HepG2 (cell line): ENCODE measurements around the gene HAPLN2. TPM values are rescaled to one million over a fixed set of nuclear protein-coding genes. Genes with fewer than 3 reads are reported as not detected.

Experiments used
- ATM ChIP-seq: fragments of 450-650 bp; IDR thresholded peaks from 2 replicates; pipeline ENCODE4 v1.7.1; 2017; ENCODE audit warnings: mild to moderate bottlenecking, borderline replicate concordance
- BHLHE40 ChIP-seq: IDR thresholded peaks from 2 replicates; pipeline ENCODE4 v1.6.1; 2011; ENCODE audit warnings: low read length, improper control_type of control experiment
- CENPBD1 ChIP-seq: sonication (generic); formaldehyde crosslinking; IDR thresholded peaks from 2 replicates; pipeline ENCODE4 v1.8.0; 2022; ENCODE audit warnings: missing genetic modification reagents, low read depth, mild to moderate bottlenecking, borderline replicate concordance
- DNMT3B ChIP-seq: conservative IDR thresholded peaks from 2 replicates; pipeline ENCODE4 v1.6.1; 2016; ENCODE audit warnings: missing biosample characterization, control low read depth
- GZF1 ChIP-seq: sonication (generic); formaldehyde crosslinking; IDR thresholded peaks from 2 replicates; pipeline ENCODE4 v1.5.1; 2020; ENCODE audit warnings: mild to moderate bottlenecking, missing genetic modification reagents
- HMG20A ChIP-seq: IDR thresholded peaks from 2 replicates; pipeline ENCODE4 v1.6.1; 2016; ENCODE audit warnings: borderline replicate concordance
- PITX1 ChIP-seq: sonication (generic); formaldehyde crosslinking; IDR thresholded peaks from 2 replicates; pipeline ENCODE4 v1.5.1; 2020; ENCODE audit warnings: mild to moderate bottlenecking, missing genetic modification reagents
- POLR2AphosphoS2 ChIP-seq: IDR thresholded peaks from 2 replicates; pipeline ENCODE4 v1.6.1; 2011; ENCODE audit warnings: low read depth, low read length, improper control_type of control experiment
- TBP ChIP-seq: sonication (generic); formaldehyde crosslinking; IDR thresholded peaks from 2 replicates; pipeline ENCODE4 v1.5.0; 2020; ENCODE audit warnings: missing genetic modification reagents
- TOPORS ChIP-seq: sonication (generic); formaldehyde crosslinking; IDR thresholded peaks from 2 replicates; pipeline ENCODE4 v1.8.0; 2023; ENCODE audit warnings: mild to moderate bottlenecking, missing genetic modification reagents
- ZGPAT ChIP-seq: IDR thresholded peaks from 2 replicates; pipeline ENCODE4 v1.6.1; 2016; ENCODE audit warnings: mild to moderate bottlenecking
- ZNF18 ChIP-seq: sonication (generic); formaldehyde crosslinking; IDR thresholded peaks from 2 replicates; pipeline ENCODE4 v1.8.0; 2022; ENCODE audit warnings: mild to moderate bottlenecking, missing genetic modification reagents; ENCODE audit not compliant: insufficient replicate concordance
- ZNF264 ChIP-seq: sonication (generic); formaldehyde crosslinking; IDR thresholded peaks from 2 replicates; pipeline ENCODE4 v1.4.0; 2020; ENCODE audit warnings: missing genetic modification reagents
- ZNF335 ChIP-seq: sonication (generic); formaldehyde crosslinking; IDR thresholded peaks from 2 replicates; pipeline ENCODE4 v1.4.0; 2020; ENCODE audit warnings: missing genetic modification reagents
- ZNF350 ChIP-seq: sonication (generic); formaldehyde crosslinking; IDR thresholded peaks from 2 replicates; pipeline ENCODE4 v1.4.0; 2020; ENCODE audit warnings: mild to moderate bottlenecking, low read depth, missing genetic modification reagents, borderline replicate concordance
- ZNF44 ChIP-seq: sonication (generic); formaldehyde crosslinking; IDR thresholded peaks from 2 replicates; pipeline ENCODE4 v1.5.1; 2020; ENCODE audit warnings: mild to moderate bottlenecking, missing genetic modification reagents
- ZNF567 ChIP-seq: sonication (generic); formaldehyde crosslinking; IDR thresholded peaks from 2 replicates; pipeline ENCODE4 v1.8.1; 2023; ENCODE audit warnings: mild to moderate bottlenecking, missing genetic modification reagents, borderline replicate concordance
- ZNF720 ChIP-seq: sonication (generic); formaldehyde crosslinking; IDR thresholded peaks from 2 replicates; pipeline ENCODE4 v1.4.0; 2020; ENCODE audit warnings: missing genetic modification reagents
- ZSCAN22 ChIP-seq: sonication (generic); formaldehyde crosslinking; IDR thresholded peaks from 2 replicates; pipeline ENCODE4 v1.4.0; 2020; ENCODE audit warnings: mild to moderate bottlenecking, missing genetic modification reagents
- polyA plus RNA-seq, 8 experiments: library from polyadenylated mRNA; depleted of rRNA in 3 of 8; stranded (reverse) in 7 of 8; unstranded in 1 of 8; fragments of >200 nt; fragmentation: Illumina TruSeq in 4 of 8; extraction: Trizol in 4 of 8; gene quantifications; 2 replicates each; pipeline versions ENCODE4 v1.2.1 to v1.2.3, GENCODE V29; 2011 to 2016; ENCODE audit warnings: low read depth in 4 of 8, missing spikeins in 1 of 8, mixed read lengths in 1 of 8; ENCODE audit not compliant: insufficient read depth in 1 of 8
- total RNA-seq, 5 experiments: library from RNA; depleted of rRNA; stranded (reverse); fragments of >200 nt; fragmentation: Illumina TruSeq; extraction: Trizol; gene quantifications; 2 replicates each; pipeline ENCODE4 v1.2.3, GENCODE V29; 2016; ENCODE audit warnings: low read depth in 1 of 5
- TF ChIP-seq, protein P1 (sequence below): sonication (generic); formaldehyde crosslinking; IDR thresholded peaks from 2 replicates; pipeline ENCODE4 v1.4.0; 2020; ENCODE audit warnings: mild to moderate bottlenecking, missing genetic modification reagents, borderline replicate concordance
- TF ChIP-seq, protein P2 (sequence below): sonication (generic); formaldehyde crosslinking; IDR thresholded peaks from 2 replicates; pipeline ENCODE4 v1.8.0; 2022; ENCODE audit warnings: missing genetic modification reagents, mild to moderate bottlenecking, borderline replicate concordance

Gene HAPLN2
- total and polyA plus RNA-seq, 2 of the 13 experiments (the other 11 are each of a cell fraction or from before 2014, with no cell fraction given), result not detected

- 0 out of 2 replicates have a peak, but pooled peaks have one; percentile 47 for TF ChIP-seq DNMT3B (CRISPR knock-in tag)
- TF ChIP-seq, protein P1, sequence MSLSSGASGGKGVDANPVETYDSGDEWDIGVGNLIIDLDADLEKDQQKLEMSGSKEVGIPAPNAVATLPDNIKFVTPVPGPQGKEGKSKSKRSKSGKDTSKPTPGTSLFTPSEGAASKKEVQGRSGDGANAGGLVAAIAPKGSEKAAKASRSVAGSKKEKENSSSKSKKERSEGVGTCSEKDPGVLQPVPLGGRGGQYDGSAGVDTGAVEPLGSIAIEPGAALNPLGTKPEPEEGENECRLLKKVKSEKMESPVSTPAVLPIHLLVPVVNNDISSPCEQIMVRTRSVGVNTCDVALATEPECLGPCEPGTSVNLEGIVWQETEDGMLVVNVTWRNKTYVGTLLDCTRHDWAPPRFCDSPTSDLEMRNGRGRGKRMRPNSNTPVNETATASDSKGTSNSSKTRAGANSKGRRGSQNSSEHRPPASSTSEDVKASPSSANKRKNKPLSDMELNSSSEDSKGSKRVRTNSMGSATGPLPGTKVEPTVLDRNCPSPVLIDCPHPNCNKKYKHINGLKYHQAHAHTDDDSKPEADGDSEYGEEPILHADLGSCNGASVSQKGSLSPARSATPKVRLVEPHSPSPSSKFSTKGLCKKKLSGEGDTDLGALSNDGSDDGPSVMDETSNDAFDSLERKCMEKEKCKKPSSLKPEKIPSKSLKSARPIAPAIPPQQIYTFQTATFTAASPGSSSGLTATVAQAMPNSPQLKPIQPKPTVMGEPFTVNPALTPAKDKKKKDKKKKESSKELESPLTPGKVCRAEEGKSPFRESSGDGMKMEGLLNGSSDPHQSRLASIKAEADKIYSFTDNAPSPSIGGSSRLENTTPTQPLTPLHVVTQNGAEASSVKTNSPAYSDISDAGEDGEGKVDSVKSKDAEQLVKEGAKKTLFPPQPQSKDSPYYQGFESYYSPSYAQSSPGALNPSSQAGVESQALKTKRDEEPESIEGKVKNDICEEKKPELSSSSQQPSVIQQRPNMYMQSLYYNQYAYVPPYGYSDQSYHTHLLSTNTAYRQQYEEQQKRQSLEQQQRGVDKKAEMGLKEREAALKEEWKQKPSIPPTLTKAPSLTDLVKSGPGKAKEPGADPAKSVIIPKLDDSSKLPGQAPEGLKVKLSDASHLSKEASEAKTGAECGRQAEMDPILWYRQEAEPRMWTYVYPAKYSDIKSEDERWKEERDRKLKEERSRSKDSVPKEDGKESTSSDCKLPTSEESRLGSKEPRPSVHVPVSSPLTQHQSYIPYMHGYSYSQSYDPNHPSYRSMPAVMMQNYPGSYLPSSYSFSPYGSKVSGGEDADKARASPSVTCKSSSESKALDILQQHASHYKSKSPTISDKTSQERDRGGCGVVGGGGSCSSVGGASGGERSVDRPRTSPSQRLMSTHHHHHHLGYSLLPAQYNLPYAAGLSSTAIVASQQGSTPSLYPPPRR (CRISPR knock-in tag), result no peak
- TF ChIP-seq ZNF335 (CRISPR knock-in tag), result peak; percentile 35; the same call in 1 of the 2 replicates
- TF ChIP-seq HMG20A (CRISPR knock-in tag), result no peak
- TF ChIP-seq ZGPAT (CRISPR knock-in tag), result peak; percentile 73
- TF ChIP-seq, protein P2, sequence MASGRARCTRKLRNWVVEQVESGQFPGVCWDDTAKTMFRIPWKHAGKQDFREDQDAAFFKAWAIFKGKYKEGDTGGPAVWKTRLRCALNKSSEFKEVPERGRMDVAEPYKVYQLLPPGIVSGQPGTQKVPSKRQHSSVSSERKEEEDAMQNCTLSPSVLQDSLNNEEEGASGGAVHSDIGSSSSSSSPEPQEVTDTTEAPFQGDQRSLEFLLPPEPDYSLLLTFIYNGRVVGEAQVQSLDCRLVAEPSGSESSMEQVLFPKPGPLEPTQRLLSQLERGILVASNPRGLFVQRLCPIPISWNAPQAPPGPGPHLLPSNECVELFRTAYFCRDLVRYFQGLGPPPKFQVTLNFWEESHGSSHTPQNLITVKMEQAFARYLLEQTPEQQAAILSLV (CRISPR knock-in tag), result no peak
- peak; percentile 76; the same call in 1 of the 2 replicates for TF ChIP-seq ZNF44 (CRISPR knock-in tag)
- TF ChIP-seq TBP (CRISPR knock-in tag), result no peak
- TF ChIP-seq TOPORS (CRISPR knock-in tag), result peak; percentile 46; the same call in 1 of the 2 replicates
- peak; percentile 62; the same call in 1 of the 2 replicates for TF ChIP-seq ZNF350 (CRISPR knock-in tag)
- no peak for TF ChIP-seq ZSCAN22 (CRISPR knock-in tag)
- no peak for TF ChIP-seq POLR2AphosphoS2
- TF ChIP-seq ZNF264 (CRISPR knock-in tag), result peak; percentile 78; the same call in 1 of the 2 replicates
- no peak for TF ChIP-seq ZNF720
- no peak for TF ChIP-seq PITX1 (CRISPR knock-in tag)
- no peak for TF ChIP-seq ZNF567
- no peak for TF ChIP-seq ZNF18 (CRISPR knock-in tag)
- TF ChIP-seq GZF1 (CRISPR knock-in tag), result no peak
- TF ChIP-seq BHLHE40, result no peak
- TF ChIP-seq ATM, result no peak
- no peak for TF ChIP-seq CENPBD1 (CRISPR knock-in tag)
Measured at GRCh38 chr1:156601122-156601830, 17.9 kb upstream of the HAPLN2 start, which contains the start of gene GPATCH4 (continued).
